B cell (primary cell): ENCODE measurements around the gene PSMD2. TPM values are rescaled to one million over a fixed set of nuclear protein-coding genes. Genes with fewer than 3 reads are reported as not detected.
A peak's percentile ranks its signal among the peaks of the same experiment; 100 is the strongest.

ENCODE experiments used
- ATAC-seq: fragments of 200-7000 bp; cut with Tn5 transposase; one replicate; pipeline ENCODE4 v1.10.0; 2021; ENCODE audit warnings: low read depth, mild to moderate bottlenecking, moderate number of reproducible peaks, moderate library complexity
- CTCF ChIA-PET: fragments of 350-600 bp; sonication (Branson Sonifier 250); formaldehyde crosslinking; loops from one replicate; lab custom pipeline; 2021; ENCODE audit warnings: antibody characterized with exemption, inconsistent platforms; lab: Charles Lee
- POLR2A ChIA-PET: fragments of 350-600 bp; sonication (Branson Sonifier 250); formaldehyde crosslinking; loops from one replicate; lab custom pipeline; 2021; ENCODE audit warnings: antibody characterized with exemption; lab: Charles Lee
- DNase-seq: peaks from one replicate; pipeline ENCODE4 v3.0.0; 2013
- H2AFZ ChIP-seq: 2 replicates; pipeline ENCODE4 v1.6.1; 2012; ENCODE audit warnings: mild to moderate bottlenecking, low read depth, low read length; ENCODE audit not compliant: insufficient read depth, poor library complexity, severe bottlenecking
- H3K27ac ChIP-seq, 2 donors: 1 replicate in 1 of 2; 2 replicates in 1 of 2; pipeline ENCODE4 v1.5.1; 2012 to 2013; ENCODE audit warnings: low read length in 2 of 2, mild to moderate bottlenecking in 2 of 2, moderate library complexity in 1 of 2
- H3K27me3 ChIP-seq, 4 experiments: fragments of 200-600 bp in 1 of 4; sonication (generic) in 1 of 4; replicated peaks in 1 of 4; 1 replicate in 2 of 4; 2 replicates in 2 of 4; pipeline versions ENCODE4 v1.6.1 to v1.7.0; 2013 to 2016; ENCODE audit warnings: low read length in 3 of 4, mild to moderate bottlenecking in 2 of 4, mixed read lengths in 1 of 4, moderate library complexity in 1 of 4; ENCODE audit not compliant: insufficient read depth in 4 of 4, control insufficient read depth in 3 of 4; ENCODE audit errors: control extremely low read depth in 1 of 4
- H3K36me3 ChIP-seq, 2 experiments: replicated peaks in 1 of 2; 1 replicate in 1 of 2; 2 replicates in 1 of 2; pipeline versions ENCODE4 v1.6.1 to v1.7.1; 2013; ENCODE audit warnings: low read length in 1 of 2; ENCODE audit not compliant: insufficient read depth in 2 of 2, control insufficient read depth in 1 of 2; ENCODE audit errors: control extremely low read depth in 1 of 2, extremely low read depth in 1 of 2
- H3K4me1 ChIP-seq, 2 donors: fragments of 200-600 bp in 1 of 2; sonication (generic) in 1 of 2; 1 replicate in 1 of 2; 2 replicates in 1 of 2; pipeline versions ENCODE4 v1.5.1 to v1.6.1; 2013 to 2017; ENCODE audit warnings: low read length in 2 of 2; ENCODE audit not compliant: control insufficient read depth in 2 of 2, insufficient read depth in 2 of 2
- H3K4me2 ChIP-seq: replicated peaks from 2 replicates; pipeline ENCODE3; 2012; ENCODE audit warnings: mild to moderate bottlenecking, low read depth, low read length; ENCODE audit not compliant: poor library complexity, severe bottlenecking
- H3K4me3 ChIP-seq, 5 experiments: fragments of 200-600 bp in 1 of 5; sonication (generic) in 1 of 5; 1 replicate in 3 of 5; 2 replicates in 2 of 5; pipeline versions ENCODE4 v1.5.1 to v1.7.0; 2011 to 2016; ENCODE audit warnings: low read length in 4 of 5, mild to moderate bottlenecking in 4 of 5, low read depth in 2 of 5, control low read depth in 1 of 5, moderate library complexity in 1 of 5; ENCODE audit not compliant: insufficient read depth in 1 of 5; ENCODE audit errors: control extremely low read depth in 1 of 5, extremely low read depth in 1 of 5
- H3K79me2 ChIP-seq: fragments of 200-600 bp; sonication (generic); one replicate; pipeline ENCODE4 v1.6.0; 2016; ENCODE audit warnings: low read length; ENCODE audit not compliant: control insufficient read depth, insufficient read depth
- H3K9ac ChIP-seq: fragments of 200-600 bp; sonication (generic); 2 replicates; pipeline ENCODE4 v1.6.1; 2017; ENCODE audit warnings: mild to moderate bottlenecking, low read length, moderate library complexity
- H3K9me3 ChIP-seq, 3 donors: one replicate each; pipeline versions ENCODE4 v1.6.1 to v1.7.1; 2013; ENCODE audit warnings: low read length in 2 of 3; ENCODE audit not compliant: control insufficient read depth in 2 of 3, insufficient read depth in 1 of 3; ENCODE audit errors: control extremely low read depth in 1 of 3
- H4K20me1 ChIP-seq: 2 replicates; pipeline ENCODE4 v1.6.0; 2012; ENCODE audit warnings: mild to moderate bottlenecking, low read length; ENCODE audit not compliant: insufficient read depth, control insufficient read depth, poor library complexity, severe bottlenecking
- H3K27ac Mint-ChIP-seq: one replicate; pipeline ENCODE4 v1.8.0; 2021; ENCODE audit warnings: mixed read lengths
- H3K27me3 Mint-ChIP-seq: one replicate; pipeline ENCODE4 v1.8.0; 2021; ENCODE audit warnings: mixed read lengths
- H3K4me1 Mint-ChIP-seq: one replicate; pipeline ENCODE4 v1.8.0; 2021; ENCODE audit warnings: mixed read lengths
- H3K4me3 Mint-ChIP-seq: one replicate; pipeline ENCODE4 v1.8.0; 2021; ENCODE audit warnings: mixed read lengths
- H3K9me3 Mint-ChIP-seq: one replicate; pipeline ENCODE4 v1.8.0; 2022; ENCODE audit warnings: mixed read lengths; ENCODE audit not compliant: insufficient read depth
- CTCF ChIP-seq: fragments of 200-600 bp; IDR thresholded peaks from one replicate; pipeline ENCODE4 v1.8.0; 2022; ENCODE audit warnings: antibody characterized with exemption, mild to moderate bottlenecking
- EZH2 ChIP-seq: IDR thresholded peaks from 2 replicates; pipeline ENCODE4 v1.6.1; 2012; ENCODE audit warnings: borderline replicate concordance, low read depth, mild to moderate bottlenecking, moderate library complexity, low read length; ENCODE audit not compliant: insufficient read depth, poor library complexity, severe bottlenecking
- WGBS: methylation state at CpG from one replicate; pipeline ENCODE4 v1.1.5; 2013; ENCODE audit warnings: missing lambda C conversion rate; ENCODE audit not compliant: insufficient coverage; 5-methylcytosine and 5-hydroxymethylcytosine counted together
- intact Hi-C: fragments of 100-400 bp; cut with micrococcal nuclease; formaldehyde crosslinking; loops from one replicate; pipeline ENCODE4 v1.10.0; 2022
- polyA plus RNA-seq: library from polyadenylated mRNA; depleted of rRNA; stranded (reverse); fragments of >200 nt; gene quantifications from 2 replicates; pipeline ENCODE4 v1.2.3, GENCODE V29; 2012
- total RNA-seq, 2 donors: library from RNA; stranded (reverse); fragments of 120-200 nt in 1 of 2; gene quantifications; 1 replicate in 1 of 2; 2 replicates in 1 of 2; pipeline versions ENCODE4 v1.2.3 to v1.2.4, GENCODE V29; 2013 to 2022

Gene PSMD2
- total and polyA plus RNA-seq, 2 donors (not counting 1 experiment from before 2014, with no cell fraction given) = 79.4 to 140 TPM

DNA sequence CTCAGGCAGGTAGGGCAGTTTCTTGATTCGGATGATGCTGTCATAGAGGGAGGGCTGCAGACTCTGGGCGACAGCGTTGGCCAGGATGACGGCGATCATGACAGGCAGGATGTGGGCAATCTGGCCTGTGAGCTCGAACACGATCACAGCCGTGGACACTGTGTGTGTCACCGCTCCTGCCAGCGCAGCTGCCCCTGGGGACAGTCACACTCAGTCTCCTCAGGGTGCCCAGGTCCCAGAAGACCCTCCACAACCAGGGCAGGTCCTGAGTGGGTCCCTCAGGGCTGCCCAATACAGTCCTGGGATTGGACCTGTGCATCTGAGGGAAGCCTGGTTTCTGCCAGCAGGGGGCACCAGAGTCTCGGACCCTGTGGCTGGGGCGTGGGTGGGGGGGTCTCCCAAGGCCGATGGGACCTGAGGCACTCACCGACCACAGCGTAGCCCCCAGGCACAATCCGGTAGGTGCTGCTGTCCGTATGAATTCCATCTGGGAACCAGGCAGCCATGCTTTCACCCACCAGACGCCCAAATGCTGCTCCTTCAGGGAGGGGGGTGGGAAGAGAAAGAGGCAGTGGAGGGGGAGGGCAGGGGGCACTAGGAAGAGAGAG lies 55.2 kb downstream of the PSMD2 start:
- intact Hi-C loops = loop anchor here (1.0 kb wide), 1 partner anchor 159 kb away; no protein-coding TSS in a partner anchor
- Mint-ChIP-seq H3K4me1 (no peaks in the 10 kb centered on the region), H3K27me3 (no peaks in the 10 kb centered on the region), H3K27ac (no peak overlapping the region), H3K4me3 (no peak overlapping the region), H3K9me3 (no peaks in the 10 kb centered on the region)
- peaks cover 0 to 8% of the 10 kb centered on the region in 2 donors for H3K4me1 ChIP-seq
- H3K4me3 ChIP-seq = no peak overlapping the region
- H4K20me1 ChIP-seq = no peaks in the 10 kb centered on the region
- 54% methylated on average over 16 of the region's 18 CpGs for WGBS
- H3K9me3 ChIP-seq = no peaks in the 10 kb centered on the region
- H3K36me3 ChIP-seq = no peaks in the 10 kb centered on the region
- H3K9ac ChIP-seq = no peak overlapping the region
- ATAC-seq (peak; percentile 79), DNase-seq (peak; percentile 74)
- H3K27ac ChIP-seq = no peak overlapping the region
- TF ChIP-seq CTCF (peak; percentile 73), EZH2 (no peak)
- H2AFZ ChIP-seq = no peak overlapping the region
- H3K4me2 ChIP-seq = peak overlapping the region; percentile 44
- H3K27me3 ChIP-seq = no peaks in the 10 kb centered on the region
- no peaks in the 10 kb centered on the region for H3K79me2 ChIP-seq
- POLR2A ChIA-PET = interaction anchor here (0.6 kb wide), 1 partner anchor 8 kb away, joined by 11 read pairs; no protein-coding TSS in a partner anchor
- CTCF ChIA-PET = interaction anchor here (0.8 to 5.2 kb wide), 12 partner anchors 8 to 190 kb away, joined by 3 to 76 read pairs (median 3); partner anchors contain the start of gene FAM131A

- ATAC-seq = no peak
- ChIA-PET CTCF (interaction anchor here (2.0 to 5.2 kb wide), 3 partner anchors 17 to 186 kb away, joined by 10 to 76 read pairs (median 20); no protein-coding TSS in a partner anchor), POLR2A (no interaction called here)
- no peak overlapping the region for H3K9ac ChIP-seq
- H3K4me1 ChIP-seq = peaks cover 0 to 8% of the 10 kb centered on the region in 2 donors
- no peak overlapping the region for H3K27ac ChIP-seq
- 83% methylated on average over 6 of the region's 8 CpGs for WGBS
- no peak overlapping the region for H2AFZ ChIP-seq
- no peaks in the 10 kb centered on the region for H3K27me3 ChIP-seq
- H3K9me3 ChIP-seq = no peaks in the 10 kb centered on the region
- H3K36me3 ChIP-seq = no peaks in the 10 kb centered on the region
- H4K20me1 ChIP-seq = no peaks in the 10 kb centered on the region
- H3K27ac Mint-ChIP-seq = no peak overlapping the region
- H3K4me2 ChIP-seq = peak overlapping the region; percentile 44
- no peak overlapping the region for H3K4me3 ChIP-seq
- H3K4me1 Mint-ChIP-seq = no peaks in the 10 kb centered on the region
- H3K79me2 ChIP-seq = no peaks in the 10 kb centered on the region
- DNase-seq = no peak
- H3K4me3 Mint-ChIP-seq = no peak overlapping the region
- H3K27me3 Mint-ChIP-seq = no peaks in the 10 kb centered on the region
- H3K9me3 Mint-ChIP-seq = no peaks in the 10 kb centered on the region
- intact Hi-C loops = loop anchor here (1.0 kb wide), 1 partner anchor 159 kb away; no protein-coding TSS in a partner anchor
- TF ChIP-seq EZH2 (no peak), CTCF (no peak)
Observed at GRCh38 chr3:184354754-184355153, 55.7 kb downstream of the PSMD2 start.
